Neural progenitor cell (in vitro differentiated cells): Measurements from ENCODE around the gene CDK5RAP2.

Experiments
- CTCF ChIP-seq: fragments of 200-600 bp; sonication (generic); IDR thresholded peaks from 2 replicates; pipeline ENCODE4 v1.5.1; 2017; ENCODE audit warnings: antibody characterized with exemption, mild to moderate bottlenecking
- EZH2 ChIP-seq: fragments of 200-600 bp; sonication (generic); IDR thresholded peaks from 2 replicates; pipeline ENCODE4 v1.6.1; 2017; ENCODE audit warnings: antibody characterized with exemption, mild to moderate bottlenecking, moderate library complexity
- EZH2phosphoT487 ChIP-seq: fragments of 200-600 bp; sonication (generic); IDR thresholded peaks from 2 replicates; pipeline ENCODE4 v1.6.1; 2017; ENCODE audit warnings: antibody characterized with exemption

GRCh38 chr9:120464176-120464886, 115.6 kb downstream of the CDK5RAP2 start:
- TF ChIP-seq EZH2phosphoT487, result no peak
- no peak for TF ChIP-seq CTCF
- TF ChIP-seq EZH2, result no peak
